Ishikawa (cell line): ENCODE measurements around the gene TMEM43.
A peak's percentile ranks its signal among the peaks of the same experiment; 100 is the strongest.

Experiments used
- CEBPB ChIP-seq: IDR thresholded peaks from 2 replicates; pipeline ENCODE4 v1.6.1; 2012
- CREB1 ChIP-seq: IDR thresholded peaks from 2 replicates; pipeline ENCODE4 v1.6.1; 2012; ENCODE audit warnings: low read depth
- EGR1 ChIP-seq: IDR thresholded peaks from 2 replicates; pipeline ENCODE4 v1.6.1; 2012
- EP300 ChIP-seq: IDR thresholded peaks from 2 replicates; pipeline ENCODE4 v1.6.1; 2012; ENCODE audit warnings: borderline replicate concordance
- FOXM1 ChIP-seq: IDR thresholded peaks from 2 replicates; pipeline ENCODE4 v1.6.1; 2012; ENCODE audit warnings: low read depth, borderline replicate concordance
- NFIC ChIP-seq: IDR thresholded peaks from 2 replicates; pipeline ENCODE4 v1.6.1; 2012
- RAD21 ChIP-seq: IDR thresholded peaks from 2 replicates; pipeline ENCODE4 v1.6.1; 2012; ENCODE audit warnings: low read depth
- TAF1 ChIP-seq: IDR thresholded peaks from 2 replicates; pipeline ENCODE4 v1.6.1; 2012; ENCODE audit warnings: low read depth, mild to moderate bottlenecking
- TCF12 ChIP-seq: IDR thresholded peaks from 2 replicates; pipeline ENCODE4 v1.6.1; 2012; ENCODE audit warnings: low read depth
- TEAD4 ChIP-seq: IDR thresholded peaks from 2 replicates; pipeline ENCODE4 v1.6.1; 2012
- YY1 ChIP-seq: IDR thresholded peaks from 2 replicates; pipeline ENCODE4 v1.6.1; 2012; ENCODE audit warnings: low read depth
- ZBTB7A ChIP-seq: IDR thresholded peaks from 2 replicates; pipeline ENCODE4 v1.6.1; 2012; ENCODE audit warnings: low read depth
- TF ChIP-seq, protein P1 (sequence below): IDR thresholded peaks from 2 replicates; pipeline ENCODE4 v1.6.1; 2012
- TF ChIP-seq, protein P2 (sequence below): IDR thresholded peaks from 2 replicates; pipeline ENCODE4 v1.6.1; 2012; ENCODE audit warnings: low read depth, mild to moderate bottlenecking
- TF ChIP-seq, protein P3 (sequence below): IDR thresholded peaks from 2 replicates; pipeline ENCODE4 v1.6.1; 2012

Gene TMEM43, protein sequence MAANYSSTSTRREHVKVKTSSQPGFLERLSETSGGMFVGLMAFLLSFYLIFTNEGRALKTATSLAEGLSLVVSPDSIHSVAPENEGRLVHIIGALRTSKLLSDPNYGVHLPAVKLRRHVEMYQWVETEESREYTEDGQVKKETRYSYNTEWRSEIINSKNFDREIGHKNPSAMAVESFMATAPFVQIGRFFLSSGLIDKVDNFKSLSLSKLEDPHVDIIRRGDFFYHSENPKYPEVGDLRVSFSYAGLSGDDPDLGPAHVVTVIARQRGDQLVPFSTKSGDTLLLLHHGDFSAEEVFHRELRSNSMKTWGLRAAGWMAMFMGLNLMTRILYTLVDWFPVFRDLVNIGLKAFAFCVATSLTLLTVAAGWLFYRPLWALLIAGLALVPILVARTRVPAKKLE

DNA sequence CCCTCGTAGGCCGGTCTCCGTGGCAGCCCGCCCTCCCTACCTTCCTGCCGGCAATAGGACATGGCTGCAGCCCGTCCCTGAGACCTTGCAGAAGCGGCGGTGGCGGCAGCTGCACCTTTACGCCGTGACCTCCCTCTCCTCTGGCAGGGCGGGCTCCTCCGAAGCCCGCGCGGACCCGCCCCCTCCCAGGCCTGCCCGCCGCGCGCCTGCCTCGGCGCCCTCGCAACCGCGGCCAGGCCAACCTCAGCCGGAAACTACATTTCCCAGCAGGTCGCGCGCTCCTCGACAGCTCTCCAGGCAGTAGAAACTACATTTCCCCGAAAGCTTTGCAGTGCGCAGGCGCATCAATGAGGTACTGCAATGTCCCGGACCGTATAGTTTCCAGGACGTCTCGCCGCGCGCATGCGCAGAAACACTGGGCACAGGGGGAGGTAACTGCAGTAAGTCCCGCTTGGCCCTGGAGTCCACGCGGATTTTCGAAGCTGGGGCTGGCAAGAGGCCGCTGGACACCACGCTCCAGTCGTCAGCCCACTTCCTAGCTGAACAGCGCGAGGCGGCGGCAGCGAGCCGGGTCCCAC is at the start of gene TMEM43, which contains the start of gene CHCHD4:
TSS of gene TMEM43 (plus strand) at position 438 of the 578 bp plus-strand sequence. CDS start 142 bp downstream, outside the sequence.
TSS of gene CHCHD4 (minus strand) at position 256 of the 578 bp plus-strand sequence. CDS start at position 62, 194 bp downstream.
- TF ChIP-seq YY1 (no peak; the same call in none of the 2 replicates), TCF12 (peak; percentile 31; the same call in 1 of the 2 replicates), NFIC (no peak), CREB1 (peak; percentile 38; the same call in 1 of the 2 replicates), EGR1 (peak; percentile 37; the same call in 1 of the 2 replicates)
- TF ChIP-seq, protein P1, sequence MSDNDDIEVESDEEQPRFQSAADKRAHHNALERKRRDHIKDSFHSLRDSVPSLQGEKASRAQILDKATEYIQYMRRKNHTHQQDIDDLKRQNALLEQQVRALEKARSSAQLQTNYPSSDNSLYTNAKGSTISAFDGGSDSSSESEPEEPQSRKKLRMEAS: peak; percentile 82

DNA sequence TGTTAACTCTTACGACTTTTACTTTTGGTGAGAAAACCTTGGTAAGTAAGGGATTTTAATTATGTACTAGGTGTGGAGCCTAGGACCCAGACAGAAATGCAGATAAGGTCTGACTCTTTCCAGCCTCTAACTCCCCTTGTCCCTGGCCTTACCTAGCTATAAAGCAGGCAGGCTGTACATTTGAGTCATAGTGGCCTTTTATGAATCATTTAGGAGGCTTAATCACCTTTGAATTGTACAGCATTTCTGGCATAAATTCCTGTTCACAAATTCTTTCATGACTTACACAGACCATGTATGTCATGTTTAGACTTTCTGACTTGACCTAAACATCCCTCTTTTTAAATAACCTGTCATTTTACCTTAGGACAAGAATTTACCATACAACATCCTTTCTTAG is 47.5 kb upstream of the TMEM43 start:
- TF ChIP-seq TEAD4 (no peak), EGR1 (no peak), NFIC (no peak), YY1 (no peak), TAF1 (no peak), EP300 (no peak), CEBPB (no peak), RAD21 (no peak), ZBTB7A (no peak), FOXM1 (no peak), TCF12 (no peak), CREB1 (no peak)
- TF ChIP-seq, protein P2, sequence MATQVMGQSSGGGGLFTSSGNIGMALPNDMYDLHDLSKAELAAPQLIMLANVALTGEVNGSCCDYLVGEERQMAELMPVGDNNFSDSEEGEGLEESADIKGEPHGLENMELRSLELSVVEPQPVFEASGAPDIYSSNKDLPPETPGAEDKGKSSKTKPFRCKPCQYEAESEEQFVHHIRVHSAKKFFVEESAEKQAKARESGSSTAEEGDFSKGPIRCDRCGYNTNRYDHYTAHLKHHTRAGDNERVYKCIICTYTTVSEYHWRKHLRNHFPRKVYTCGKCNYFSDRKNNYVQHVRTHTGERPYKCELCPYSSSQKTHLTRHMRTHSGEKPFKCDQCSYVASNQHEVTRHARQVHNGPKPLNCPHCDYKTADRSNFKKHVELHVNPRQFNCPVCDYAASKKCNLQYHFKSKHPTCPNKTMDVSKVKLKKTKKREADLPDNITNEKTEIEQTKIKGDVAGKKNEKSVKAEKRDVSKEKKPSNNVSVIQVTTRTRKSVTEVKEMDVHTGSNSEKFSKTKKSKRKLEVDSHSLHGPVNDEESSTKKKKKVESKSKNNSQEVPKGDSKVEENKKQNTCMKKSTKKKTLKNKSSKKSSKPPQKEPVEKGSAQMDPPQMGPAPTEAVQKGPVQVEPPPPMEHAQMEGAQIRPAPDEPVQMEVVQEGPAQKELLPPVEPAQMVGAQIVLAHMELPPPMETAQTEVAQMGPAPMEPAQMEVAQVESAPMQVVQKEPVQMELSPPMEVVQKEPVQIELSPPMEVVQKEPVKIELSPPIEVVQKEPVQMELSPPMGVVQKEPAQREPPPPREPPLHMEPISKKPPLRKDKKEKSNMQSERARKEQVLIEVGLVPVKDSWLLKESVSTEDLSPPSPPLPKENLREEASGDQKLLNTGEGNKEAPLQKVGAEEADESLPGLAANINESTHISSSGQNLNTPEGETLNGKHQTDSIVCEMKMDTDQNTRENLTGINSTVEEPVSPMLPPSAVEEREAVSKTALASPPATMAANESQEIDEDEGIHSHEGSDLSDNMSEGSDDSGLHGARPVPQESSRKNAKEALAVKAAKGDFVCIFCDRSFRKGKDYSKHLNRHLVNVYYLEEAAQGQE: no peak
- TF ChIP-seq, protein P3, sequence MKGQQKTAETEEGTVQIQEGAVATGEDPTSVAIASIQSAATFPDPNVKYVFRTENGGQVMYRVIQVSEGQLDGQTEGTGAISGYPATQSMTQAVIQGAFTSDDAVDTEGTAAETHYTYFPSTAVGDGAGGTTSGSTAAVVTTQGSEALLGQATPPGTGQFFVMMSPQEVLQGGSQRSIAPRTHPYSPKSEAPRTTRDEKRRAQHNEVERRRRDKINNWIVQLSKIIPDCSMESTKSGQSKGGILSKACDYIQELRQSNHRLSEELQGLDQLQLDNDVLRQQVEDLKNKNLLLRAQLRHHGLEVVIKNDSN: no peak
- TF ChIP-seq, protein P1: no peak

DNA sequence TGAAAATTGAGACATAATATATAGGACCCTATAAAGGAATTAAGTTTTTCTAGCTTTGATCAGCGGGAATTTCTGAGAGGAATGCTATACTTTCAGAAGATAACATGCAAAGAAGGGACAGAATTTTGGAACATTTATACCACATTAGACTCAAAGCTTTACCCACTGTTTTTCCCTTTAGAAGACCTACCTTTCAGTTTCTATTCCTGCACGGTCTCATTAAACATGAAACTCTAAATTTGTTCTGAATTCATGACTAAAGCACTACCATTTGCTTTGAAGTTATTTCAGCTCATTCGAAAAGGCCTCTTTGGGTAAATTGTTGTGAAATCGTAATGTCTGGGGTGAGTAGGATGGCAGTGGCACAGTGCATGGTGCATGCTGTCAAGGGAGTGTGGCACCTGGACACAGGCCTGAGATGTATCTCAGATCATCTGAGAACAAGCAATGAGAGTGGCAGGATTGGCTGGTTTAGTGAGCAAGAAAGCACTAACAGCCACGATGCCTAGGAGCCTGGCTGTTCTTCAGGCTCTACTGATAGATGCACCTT is 42.7 kb upstream of the TMEM43 start:
- TF ChIP-seq, protein P2: no peak
- TF ChIP-seq EP300 (no peak), EGR1 (no peak)

DNA sequence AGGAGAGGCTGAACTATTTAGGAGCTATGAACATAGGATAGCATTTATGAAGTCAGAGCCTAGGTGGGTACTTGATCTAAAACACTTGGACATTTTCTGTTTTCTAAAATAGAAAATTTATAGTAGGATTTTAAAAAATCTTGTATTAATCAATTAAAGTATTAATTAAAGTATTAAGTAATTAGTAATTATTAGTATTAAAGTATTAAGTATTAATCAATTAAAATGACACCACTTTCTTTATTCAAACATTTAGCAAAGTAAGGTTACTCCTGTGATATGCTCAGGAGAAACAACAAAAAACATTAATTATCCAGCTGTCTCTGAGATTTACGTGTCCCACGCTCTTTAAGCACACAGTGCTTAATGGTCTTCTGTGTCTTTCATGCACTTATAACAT is 32.4 kb upstream of the TMEM43 start:
- TF ChIP-seq, protein P3: no peak
- TF ChIP-seq CREB1 (no peak), TAF1 (no peak), TEAD4 (no peak), YY1 (no peak), ZBTB7A (no peak)

DNA sequence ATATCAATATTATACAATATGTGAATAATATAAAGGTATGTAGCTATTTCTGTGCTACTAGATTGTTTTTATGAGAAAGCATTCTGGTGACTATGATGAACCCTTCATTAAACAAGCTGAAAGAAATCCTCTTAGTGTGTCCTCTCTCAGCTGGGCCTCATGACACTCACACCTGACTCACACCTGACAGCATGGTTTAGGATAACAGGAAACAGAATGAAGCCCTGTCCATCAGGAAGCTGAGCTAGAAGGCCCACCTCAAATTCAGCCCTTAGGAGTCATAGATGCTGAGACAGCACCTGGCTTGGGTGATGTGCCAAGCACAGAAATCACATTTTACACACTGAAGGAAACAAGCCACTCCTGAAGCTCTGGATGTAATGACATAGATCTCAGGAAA is 31.0 kb upstream of the TMEM43 start:
- TF ChIP-seq TAF1 (no peak), CEBPB (no peak), TEAD4 (no peak), TCF12 (no peak), FOXM1 (no peak), RAD21 (no peak), CREB1 (no peak), EGR1 (no peak)
- TF ChIP-seq, protein P2: no peak
- TF ChIP-seq, protein P1: no peak
- TF ChIP-seq, protein P3: no peak
